PC-9 (cell line): Measurements from ENCODE around the gene GRAMD2A. TPM values are rescaled to one million over a fixed set of nuclear protein-coding genes. Genes with fewer than 3 reads are reported as not detected.

Experiments used
- BruUV-seq: library from RNA; stranded (reverse); fragments of 400-500 nt; replicated peaks from 2 replicates; lab custom pipeline; 2021; lab: Mats Ljungman, UMichigan
- CTCF ChIA-PET: fragments of 300-600 bp; sonication (Branson Sonifier 250); formaldehyde crosslinking; loops from one replicate; lab custom pipeline; 2022; ENCODE audit warnings: antibody characterized with exemption; lab: Charles Lee
- POLR2A ChIA-PET: fragments of 300-600 bp; sonication (Branson Sonifier 250); formaldehyde crosslinking; loops from one replicate; lab custom pipeline; 2022; ENCODE audit warnings: antibody characterized with exemption; ENCODE audit not compliant: unreplicated experiment; lab: Charles Lee
- DNase-seq, 2 experiments: peaks; one replicate each; pipeline versions ENCODE4 v3.0.0 to v3.0.0-alpha.2; 2015 to 2022; ENCODE audit warnings: mixed read lengths in 1 of 2
- H2AFZ ChIP-seq: fragments of 200-600 bp; sonication (generic); 2 replicates; pipeline ENCODE4 v1.8.1; 2017; ENCODE audit warnings: antibody characterized with exemption
- H3F3A ChIP-seq: fragments of 200-600 bp; sonication (generic); 2 replicates; pipeline ENCODE4 v1.8.1; 2017; ENCODE audit warnings: antibody characterized with exemption, mild to moderate bottlenecking, low read depth; ENCODE audit not compliant: insufficient read depth
- H3K27ac ChIP-seq: fragments of 200-600 bp; sonication (generic); 2 replicates; pipeline ENCODE4 v1.6.1; 2016; ENCODE audit warnings: mixed run types
- H3K27me3 ChIP-seq: fragments of 200-600 bp; sonication (generic); 2 replicates; pipeline ENCODE4 v1.6.1; 2016; ENCODE audit warnings: low read depth, mixed run types; ENCODE audit not compliant: insufficient read depth
- H3K36me3 ChIP-seq: fragments of 200-600 bp; sonication (generic); 2 replicates; pipeline ENCODE4 v1.6.1; 2016; ENCODE audit warnings: low read depth, mixed run types
- H3K4me1 ChIP-seq: fragments of 200-600 bp; sonication (generic); replicated peaks from 2 replicates; pipeline ENCODE4 v1.6.1; 2016; ENCODE audit warnings: mixed run types; ENCODE audit not compliant: insufficient read depth
- H3K4me2 ChIP-seq: fragments of 200-600 bp; sonication (generic); 2 replicates; pipeline ENCODE4 v1.6.1; 2017; ENCODE audit warnings: mixed run types
- H3K4me3 ChIP-seq: fragments of 200-600 bp; sonication (generic); 2 replicates; pipeline ENCODE4 v1.6.1; 2016; ENCODE audit warnings: mixed run types
- H3K79me2 ChIP-seq: fragments of 200-600 bp; sonication (generic); 2 replicates; pipeline ENCODE4 v1.6.1; 2017; ENCODE audit warnings: low read depth, mixed run types
- H3K9me2 ChIP-seq: fragments of 200-600 bp; sonication (generic); 2 replicates; pipeline ENCODE4 v1.8.1; 2017; ENCODE audit warnings: mild to moderate bottlenecking; ENCODE audit not compliant: insufficient read depth
- H3K9me3 ChIP-seq: fragments of 200-600 bp; sonication (generic); 2 replicates; pipeline ENCODE4 v1.8.1; 2016; ENCODE audit warnings: low read depth; ENCODE audit not compliant: insufficient read depth
- H4K20me1 ChIP-seq: fragments of 200-600 bp; sonication (generic); 2 replicates; pipeline ENCODE4 v1.8.1; 2017; ENCODE audit not compliant: insufficient read depth
- CTCF ChIP-seq: fragments of 200-600 bp; sonication (generic); conservative IDR thresholded peaks from 2 replicates; pipeline ENCODE4 v1.6.1; 2017; ENCODE audit warnings: mixed run types, antibody characterized with exemption, mild to moderate bottlenecking, moderate library complexity
- EZH2 ChIP-seq: fragments of 200-600 bp; sonication (generic); IDR thresholded peaks from 2 replicates; pipeline ENCODE4 v1.8.0; 2017; ENCODE audit warnings: antibody characterized with exemption, low read depth
- intact Hi-C: fragments of 100-400 bp; cut with micrococcal nuclease; formaldehyde crosslinking; loops from one replicate; pipeline ENCODE4 v1.10.0; 2022; ENCODE audit not compliant: unreplicated experiment
- total RNA-seq: library from RNA; stranded (reverse); gene quantifications from 2 replicates; pipeline ENCODE4 v1.2.3, GENCODE V29; 2021

The GRAMD2A gene
- total RNA-seq, 1 experiment from 2014 or later = 60.2 TPM

DNA sequence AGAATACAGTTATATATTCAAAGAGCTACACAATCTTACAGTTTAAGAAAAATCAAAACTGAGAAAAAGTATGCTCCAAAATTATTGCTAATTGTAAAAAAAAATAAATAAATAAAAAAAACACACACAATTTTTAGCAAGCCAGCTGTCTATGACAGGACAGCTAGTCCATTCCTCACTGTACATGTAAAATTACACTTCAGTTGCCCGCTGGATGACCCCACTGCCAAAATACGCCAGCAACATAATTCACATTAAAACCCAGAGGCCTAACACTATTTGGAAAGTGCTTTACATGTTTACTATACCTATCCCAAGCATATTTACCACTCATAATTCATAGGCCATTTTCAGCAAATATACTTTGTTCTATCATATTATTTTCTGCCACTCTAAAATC lies 85.5 kb downstream of the GRAMD2A start:
- H3K79me2 ChIP-seq = peaks cover 34% of the 10 kb centered on the region
- no peak overlapping the region for H3K4me2 ChIP-seq
- H3K27ac ChIP-seq = no peak overlapping the region
- no peaks in the 10 kb centered on the region for H3K36me3 ChIP-seq
- H2AFZ ChIP-seq = no peak overlapping the region
- POLR2A ChIA-PET = interaction anchor here (0.7 kb wide), 1 partner anchor 127 kb away, joined by 4 read pairs; no protein-coding TSS in a partner anchor
- H3K27me3 ChIP-seq = no peaks in the 10 kb centered on the region
- BruUV-seq = no TSS peak
- H3F3A ChIP-seq = no peaks in the 10 kb centered on the region
- intact Hi-C loops = no loop called here
- H3K9me2 ChIP-seq = no peaks in the 10 kb centered on the region
- no peaks in the 10 kb centered on the region for H4K20me1 ChIP-seq
- H3K9me3 ChIP-seq = no peaks in the 10 kb centered on the region
- H3K4me3 ChIP-seq = no peak overlapping the region
- H3K4me1 ChIP-seq = peaks cover 11% of the 10 kb centered on the region; the same call in 1 of the 2 replicates
- no peak for TF ChIP-seq EZH2
- no peak for TF ChIP-seq CTCF
- no peak for DNase-seq
- CTCF ChIA-PET = no interaction called here

GRCh38 chr15:72110355-72110754 lies 87.2 kb downstream of the GRAMD2A start:
- ChIA-PET POLR2A (no interaction called here), CTCF (no interaction called here)
- intact Hi-C loops = no loop called here
- Histone ChIP-seq H3K79me2 (peaks cover 20% of the 10 kb centered on the region), H3K27me3 (no peaks in the 10 kb centered on the region), H3K9me2 (no peaks in the 10 kb centered on the region), H3F3A (no peaks in the 10 kb centered on the region), H2AFZ (no peak overlapping the region), H3K36me3 (no peaks in the 10 kb centered on the region), H3K4me1 (0 out of 2 replicates have a peak, but pooled peaks cover 4% of the 10 kb centered on the region), H3K27ac (no peak overlapping the region), H3K9me3 (no peaks in the 10 kb centered on the region), H4K20me1 (no peaks in the 10 kb centered on the region), H3K4me2 (no peak overlapping the region), H3K4me3 (no peak overlapping the region)
- BruUV-seq = no TSS peak
- DNase-seq = peak in 1 of 2 experiments; percentile 47
- TF ChIP-seq CTCF (no peak), EZH2 (no peak)

Other genes with a start within 250 kb of the GRAMD2A start
- gene MYO9A, start 79.6 kb downstream of the GRAMD2A start, total RNA-seq = 34.0 and 37.3 TPM in 2 replicates
- gene SENP8, start 79.4 kb downstream of the GRAMD2A start, total RNA-seq = 1.9 and 3.8 TPM in 2 replicates
- gene PKM, start 33.4 kb upstream of the GRAMD2A start, total RNA-seq = 1,294 and 1,809 TPM in 2 replicates
- 51.3 and 65.9 TPM in 2 replicates for gene PARP6, start 74.8 kb upstream of the GRAMD2A start, total RNA-seq
- not detected in 2 replicates for gene CELF6, start 122.4 kb upstream of the GRAMD2A start, total RNA-seq
- 129 and 150 TPM in 2 replicates for gene HEXA, start 178.2 kb upstream of the GRAMD2A start, total RNA-seq
- not detected in 2 replicates for gene TMEM202, start 200.5 kb upstream of the GRAMD2A start, total RNA-seq